ENCODE results near the gene NFYA.

DNA sequence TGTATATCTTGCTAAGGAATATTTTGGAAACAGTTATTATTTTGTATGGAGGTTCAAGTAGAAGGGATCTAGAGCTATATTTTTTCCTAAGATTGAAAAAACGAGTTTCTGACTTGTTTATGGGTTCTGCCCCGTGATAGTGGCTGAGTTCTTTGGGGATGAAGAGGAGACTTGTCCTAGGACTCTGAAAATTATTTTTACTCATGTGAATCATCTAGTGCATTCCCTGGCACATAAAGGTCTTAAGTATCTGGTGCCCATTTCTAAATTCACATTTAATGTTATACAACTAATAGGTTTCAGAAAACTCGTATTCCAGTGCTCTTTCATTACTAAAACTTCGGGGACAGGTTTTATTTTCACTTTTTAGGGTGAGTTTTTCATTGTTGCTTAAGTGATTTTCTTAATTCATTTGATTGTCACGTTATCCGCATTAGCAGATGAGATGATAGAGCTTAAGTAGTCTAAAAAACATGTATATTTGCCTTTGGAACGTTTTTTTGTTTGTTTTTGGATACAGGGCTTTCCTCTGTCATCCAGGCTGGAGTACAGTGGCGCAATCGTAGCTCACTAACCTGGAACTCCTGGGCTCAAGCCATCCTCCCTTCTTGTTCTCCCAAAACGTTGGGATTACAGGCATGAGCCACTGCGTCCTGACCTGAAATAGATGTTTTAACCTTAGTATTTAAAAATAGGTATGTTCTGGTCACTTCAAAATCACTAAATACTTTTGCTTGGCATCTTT, 2.1 kb downstream of the NFYA start:
- TF ChIP-seq POLR2AphosphoS5 (IDR thresholded peaks at IDR 0.05; ENCODE audit: borderline replicate concordance, low read depth, low read length): no peak
- no peak for TF ChIP-seq EZH2 (IDR thresholded peaks at IDR 0.05)
- TF ChIP-seq FOXP2 (optimal IDR thresholded peaks at IDR 0.05; ENCODE audit: control extremely low read depth, extremely low read length, insufficient read depth): no peak
